T-helper 1 cell (primary cell): ENCODE results near the gene PLEKHA5.
"Not testable (repeated sequence)": the region's sequence is repeated elsewhere in the genome, so short reads cannot be mapped to it uniquely, and the experiment has no call there.

Experiments used
- DNase-seq, 5 donors: peaks; one replicate each; pipeline ENCODE4 v3.0.0-alpha.2; 2012 to 2020

The PLEKHA5 gene

GRCh38 chr12:19351346-19351745, 221.8 kb downstream of the PLEKHA5 start:
- no peak for DNase-seq

- no peak for DNase-seq
Observed at GRCh38 chr12:19369691-19370148, 240.2 kb downstream of the PLEKHA5 start.

- DNase-seq, result no peak
Observed at GRCh38 chr12:19373586-19373985, 244.1 kb downstream of the PLEKHA5 start.

GRCh38 chr12:19375888-19376287, 246.4 kb downstream of the PLEKHA5 start:
- no peak for DNase-seq

- DNase-seq, result no peak
Observed at GRCh38 chr12:19376691-19377090, 247.2 kb downstream of the PLEKHA5 start.

GRCh38 chr12:19382111-19382526, 252.6 kb downstream of the PLEKHA5 start:
- peak in 1 of 5 donors; percentile 68 for DNase-seq

GRCh38 chr12:19382563-19382962, 253.0 kb downstream of the PLEKHA5 start:
- DNase-seq, result no peak

- no peak for DNase-seq
Observed at GRCh38 chr12:19387161-19387560, 257.6 kb downstream of the PLEKHA5 start.

- no peak for DNase-seq
Observed at GRCh38 chr12:19388131-19388549, 258.6 kb downstream of the PLEKHA5 start.

- no peak for DNase-seq
Observed at GRCh38 chr12:19390051-19390598, 260.6 kb downstream of the PLEKHA5 start.

- not testable (repeated sequence) for DNase-seq
Observed at GRCh38 chr12:19392644-19393043, 263.1 kb downstream of the PLEKHA5 start.

GRCh38 chr12:19394385-19394784, 264.9 kb downstream of the PLEKHA5 start:
- DNase-seq, result no peak

- DNase-seq, result no peak
Observed at GRCh38 chr12:19397534-19397933, 268.0 kb downstream of the PLEKHA5 start.

GRCh38 chr12:19398376-19399363, 269.1 kb downstream of the PLEKHA5 start:
- DNase-seq, result no peak

- not testable (repeated sequence) for DNase-seq
Observed at GRCh38 chr12:19400649-19401285, 271.2 kb downstream of the PLEKHA5 start.

- no peak for DNase-seq
Observed at GRCh38 chr12:19402211-19402610, 272.7 kb downstream of the PLEKHA5 start.

GRCh38 chr12:19402743-19403431, 273.4 kb downstream of the PLEKHA5 start:
- DNase-seq, result no peak

GRCh38 chr12:19404242-19404880, 274.8 kb downstream of the PLEKHA5 start:
- peak in 1 of 5 donors; percentile 60 for DNase-seq

GRCh38 chr12:19409376-19409775, 279.8 kb downstream of the PLEKHA5 start:
- no peak for DNase-seq

GRCh38 chr12:19410211-19410610, 280.7 kb downstream of the PLEKHA5 start:
- no peak for DNase-seq

GRCh38 chr12:19410629-19411185, 281.2 kb downstream of the PLEKHA5 start:
- DNase-seq, result no peak
